Measurements from ENCODE around the gene HOMEZ. TPM values are rescaled to one million over a fixed set of nuclear protein-coding genes. Genes with fewer than 3 reads are reported as not detected.

Gene HOMEZ
- total RNA-seq, 1 experiment from 2014 or later = 18.2 TPM

GRCh38 chr14:23324993-23325392, 39.1 kb upstream of the HOMEZ start:
- CTCF ChIA-PET = no interaction called here
- H3K36me3 ChIP-seq (ENCODE audit: control insufficient read depth in 1 of 2, insufficient read depth in 2 of 2, low read length in 2 of 2) = peaks cover 26 to 30% of the 10 kb centered on the region in 2 experiments; a peak in 3 of 4 replicates
- H3K79me2 ChIP-seq (ENCODE audit: insufficient read depth, low read length) = peaks cover 30% of the 10 kb centered on the region
- no peak overlapping the region for H3K4me3 ChIP-seq (replicated peaks in 1 of 2; ENCODE audit: low read depth in 1 of 2, low read length in 2 of 2)
- no peak overlapping the region for H3K4me2 ChIP-seq (ENCODE audit: low read length)
- no peak overlapping the region for H2AFZ ChIP-seq (ENCODE audit: low read depth, low read length, poor library complexity, severe bottlenecking)
- TF ChIP-seq FOSL1 (IDR thresholded peaks at IDR 0.05; ENCODE audit: low read depth) = no peak
- no peak for TF ChIP-seq EZH2 (IDR thresholded peaks at IDR 0.05)
- TF ChIP-seq CEBPB (IDR thresholded peaks at IDR 0.05; ENCODE audit: low read depth) = no peak
- RAD21 ChIA-PET (ENCODE audit: low non-redundant PET in 1 of 2, low total read pairs in 2 of 2, uncharacterized antibody in 2 of 2, unreplicated experiment in 2 of 2) = no interaction called here
- peaks cover 9 to 19% of the 10 kb centered on the region in 2 experiments; a peak in 3 of 4 replicates for H3K4me1 ChIP-seq (ENCODE audit: control insufficient read depth in 1 of 2, insufficient read depth in 2 of 2, low read length in 2 of 2)
- DNase-seq (ENCODE audit: low read depth, low spot score) (no peak), ATAC-seq (no peak)
- no peak overlapping the region for H3K27ac ChIP-seq (ENCODE audit: low read depth, low read length)
- H3K9me3 ChIP-seq (ENCODE audit: control insufficient read depth in 1 of 2, insufficient read depth in 1 of 2, low read depth in 1 of 2, low read length in 2 of 2) = no peaks in the 10 kb centered on the region
- POLR2A ChIA-PET = no interaction called here
- H3K9ac ChIP-seq (ENCODE audit: low read length) = no peak overlapping the region
- no peaks in the 10 kb centered on the region for H4K20me1 ChIP-seq (ENCODE audit: insufficient read depth)
- H3K9me2 ChIP-seq (ENCODE audit: insufficient read depth) = no peaks in the 10 kb centered on the region
- H3K27me3 ChIP-seq (ENCODE audit: insufficient read depth, low read length) = no peaks in the 10 kb centered on the region
- BruUV-seq (replicated peaks) = no TSS peak
- intact Hi-C loops (cut with micrococcal nuclease) = loop anchor here (5.0 kb wide), 1 partner anchor 132 kb away; no protein-coding TSS in a partner anchor

GRCh38 chr14:23324455-23324846, 38.5 kb upstream of the HOMEZ start:
- no TSS peak for BruUV-seq (replicated peaks)
- POLR2A ChIA-PET = no interaction called here
- TF ChIP-seq EZH2phosphoT487 (IDR thresholded peaks at IDR 0.05; ENCODE audit: borderline replicate concordance) (no peak), ZBTB33 (IDR thresholded peaks at IDR 0.05; ENCODE audit: extremely low read depth, insufficient replicate concordance, low read length) (no peak), YY1 (IDR thresholded peaks at IDR 0.05; ENCODE audit: extremely low read depth, insufficient replicate concordance, low read depth, low read length) (no peak), POLR2AphosphoS5 (IDR thresholded peaks at IDR 0.05; ENCODE audit: low read depth, low read length) (no peak), FOSL1 (IDR thresholded peaks at IDR 0.05; ENCODE audit: low read depth) (no peak), TCF7L2 (IDR thresholded peaks at IDR 0.05; ENCODE audit: borderline replicate concordance, extremely low read depth, insufficient read depth, insufficient read length) (no peak), POLR2A (IDR thresholded peaks at IDR 0.05; ENCODE audit: borderline replicate concordance, extremely low read depth, insufficient read depth, insufficient read length) (no peak), REST (IDR thresholded peaks at IDR 0.05; ENCODE audit: low read depth) (no peak), MAX (IDR thresholded peaks at IDR 0.05) (no peak), EGR1 (IDR thresholded peaks at IDR 0.05; ENCODE audit: low read depth) (no peak), ATF3 (IDR thresholded peaks at IDR 0.05) (no peak), RAD21 (IDR thresholded peaks at IDR 0.05; ENCODE audit: low read depth) (no peak)

More at GRCh38 chr14:23324455-23324846, 38.5 kb upstream of the HOMEZ start:
- Histone ChIP-seq H3K4me2 (ENCODE audit: low read length) (no peak overlapping the region), H3K9me2 (ENCODE audit: insufficient read depth) (no peaks in the 10 kb centered on the region), H3K4me3 (replicated peaks in 1 of 2; ENCODE audit: low read depth in 1 of 2, low read length in 2 of 2) (no peak overlapping the region), H3K4me1 (ENCODE audit: control insufficient read depth in 1 of 2, insufficient read depth in 2 of 2, low read length in 2 of 2) (peaks cover 12 to 23% of the 10 kb centered on the region in 2 experiments; a peak in 3 of 4 replicates), H3K36me3 (ENCODE audit: control insufficient read depth in 1 of 2, insufficient read depth in 2 of 2, low read length in 2 of 2) (peaks cover 30 to 31% of the 10 kb centered on the region in 2 experiments; a peak in 3 of 4 replicates), H3K9ac (ENCODE audit: low read length) (no peak overlapping the region), H4K20me1 (ENCODE audit: insufficient read depth) (no peaks in the 10 kb centered on the region), H3K79me2 (ENCODE audit: insufficient read depth, low read length) (peaks cover 30% of the 10 kb centered on the region), H2AFZ (ENCODE audit: low read depth, low read length, poor library complexity, severe bottlenecking) (no peak overlapping the region), H3K9me3 (ENCODE audit: control insufficient read depth in 1 of 2, insufficient read depth in 1 of 2, low read depth in 1 of 2, low read length in 2 of 2) (no peaks in the 10 kb centered on the region), H3K27ac (ENCODE audit: low read depth, low read length) (no peak overlapping the region), H3K27me3 (ENCODE audit: insufficient read depth, low read length) (no peaks in the 10 kb centered on the region)
- ChIA-PET RAD21 (ENCODE audit: low non-redundant PET in 1 of 2, low total read pairs in 2 of 2, uncharacterized antibody in 2 of 2, unreplicated experiment in 2 of 2) (no interaction called here), CTCF (no interaction called here)
- intact Hi-C loops (cut with micrococcal nuclease) = no loop called here
- no peak for ATAC-seq
- no peak for DNase-seq (ENCODE audit: low read depth, low spot score)

All from HCT116 (cell line).